Endometrium (tissue), 2 donors: ENCODE measurements around the gene MRPL40.

Experiments used
- FAIRE-seq: peaks from 2 replicates; lab custom pipeline; 2012; peaks lifted over from hg19 to GRCh38; lab: Jason Lieb, UNC
- donor health status: control.
- donor health status: control.

The MRPL40 gene

DNA sequence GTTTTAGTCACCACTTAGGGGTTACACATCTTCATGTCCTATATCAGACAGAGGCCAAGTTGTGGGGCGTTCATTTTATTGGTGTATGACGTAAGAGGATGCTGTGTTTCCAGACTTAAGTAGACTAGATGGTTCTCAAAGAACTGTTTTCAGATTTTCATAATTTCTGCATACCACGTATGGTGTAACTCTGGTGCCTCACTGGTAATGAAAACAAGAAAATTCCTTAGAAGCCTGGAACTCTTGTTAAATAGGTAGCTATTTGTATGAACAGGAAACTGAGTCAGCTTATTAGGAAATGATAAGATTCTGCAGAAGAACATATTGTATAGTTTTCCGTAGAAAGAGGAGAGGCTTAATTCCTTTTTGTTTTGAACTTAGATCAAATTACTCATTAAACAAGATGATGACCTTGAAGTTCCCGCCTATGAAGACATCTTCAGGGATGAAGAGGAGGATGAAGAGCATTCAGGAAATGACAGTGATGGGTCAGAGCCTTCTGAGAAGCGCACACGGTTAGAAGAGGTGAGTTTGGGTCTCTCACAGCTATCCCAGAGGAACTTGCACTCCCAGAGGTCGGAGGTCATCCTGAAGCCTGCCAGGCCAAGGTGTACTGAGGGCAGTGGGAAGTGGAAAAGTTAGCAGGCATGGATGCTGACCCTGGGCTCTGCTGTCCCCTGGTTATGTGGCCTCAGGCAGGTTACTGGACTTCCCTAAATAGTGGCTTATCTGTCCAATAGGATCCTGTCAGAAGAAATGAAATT, 51.3 kb downstream of the MRPL40 start:
- no peak for FAIRE-seq
